Measurements from ENCODE around the gene SGCA.

SGCA gene

GRCh38 chr17:50146927-50147665, 18.7 kb upstream of the SGCA start:
- in situ Hi-C loops (cut with HindIII; ENCODE audit: low pct_ligation_motif_present, low pct_unique_long_range_greater_than_20kb, low sequenced_read_pairs), result no loop called here
- DNase-seq, result no peak

GRCh38 chr17:50147841-50148225, 18.0 kb upstream of the SGCA start:
- no peak for DNase-seq
- in situ Hi-C loops (cut with HindIII; ENCODE audit: low pct_ligation_motif_present, low pct_unique_long_range_greater_than_20kb, low sequenced_read_pairs), result no loop called here

- in situ Hi-C loops (cut with HindIII; ENCODE audit: low pct_ligation_motif_present, low pct_unique_long_range_greater_than_20kb, low sequenced_read_pairs), result no loop called here
- peak; percentile 55 for DNase-seq
These were observed 17.3 kb upstream of the SGCA start for GRCh38 chr17:50148226-50149090.

GRCh38 chr17:50149091-50149416, 16.8 kb upstream of the SGCA start:
- no peak for DNase-seq
- in situ Hi-C loops (cut with HindIII; ENCODE audit: low pct_ligation_motif_present, low pct_unique_long_range_greater_than_20kb, low sequenced_read_pairs), result no loop called here

- in situ Hi-C loops (cut with HindIII; ENCODE audit: low pct_ligation_motif_present, low pct_unique_long_range_greater_than_20kb, low sequenced_read_pairs), result no loop called here
- DNase-seq, result peak; percentile 69
These were observed 16.1 kb upstream of the SGCA start for GRCh38 chr17:50149417-50150353.

GRCh38 chr17:50150354-50151040, 15.3 kb upstream of the SGCA start, which contains the start of gene PPP1R9B:
PPP1R9B (minus strand) TSS chr17:50150677; CDS start chr17:50150513, 164 bp downstream.
- in situ Hi-C loops (cut with HindIII; ENCODE audit: low pct_ligation_motif_present, low pct_unique_long_range_greater_than_20kb, low sequenced_read_pairs), result no loop called here
- DNase-seq, result no peak

- in situ Hi-C loops (cut with HindIII; ENCODE audit: low pct_ligation_motif_present, low pct_unique_long_range_greater_than_20kb, low sequenced_read_pairs), result no loop called here
- peak; percentile 94 for DNase-seq
These were observed 14.5 kb upstream of the SGCA start for GRCh38 chr17:50151041-50151936.

GRCh38 chr17:50151937-50152547, 13.8 kb upstream of the SGCA start:
- in situ Hi-C loops (cut with HindIII; ENCODE audit: low pct_ligation_motif_present, low pct_unique_long_range_greater_than_20kb, low sequenced_read_pairs), result no loop called here
- peak; percentile 90 for DNase-seq

- in situ Hi-C loops (cut with HindIII; ENCODE audit: low pct_ligation_motif_present, low pct_unique_long_range_greater_than_20kb, low sequenced_read_pairs), result no loop called here
- no peak for DNase-seq
These were observed 13.1 kb upstream of the SGCA start for GRCh38 chr17:50152736-50153135.

- in situ Hi-C loops (cut with HindIII; ENCODE audit: low pct_ligation_motif_present, low pct_unique_long_range_greater_than_20kb, low sequenced_read_pairs), result no loop called here
These were observed 11.9 kb upstream of the SGCA start for GRCh38 chr17:50153650-50154575.

GRCh38 chr17:50154604-50155003, 11.2 kb upstream of the SGCA start:
- in situ Hi-C loops (cut with HindIII; ENCODE audit: low pct_ligation_motif_present, low pct_unique_long_range_greater_than_20kb, low sequenced_read_pairs), result no loop called here
- no peak for DNase-seq

More at GRCh38 chr17:50153650-50154575, 11.9 kb upstream of the SGCA start:
- no peak for DNase-seq

GRCh38 chr17:50155115-50155819, 10.5 kb upstream of the SGCA start:
- DNase-seq, result no peak
- in situ Hi-C loops (cut with HindIII; ENCODE audit: low pct_ligation_motif_present, low pct_unique_long_range_greater_than_20kb, low sequenced_read_pairs), result no loop called here

GRCh38 chr17:50157891-50158290, 7.9 kb upstream of the SGCA start:
- in situ Hi-C loops (cut with HindIII; ENCODE audit: low pct_ligation_motif_present, low pct_unique_long_range_greater_than_20kb, low sequenced_read_pairs), result no loop called here
- DNase-seq, result no peak

- in situ Hi-C loops (cut with HindIII; ENCODE audit: low pct_ligation_motif_present, low pct_unique_long_range_greater_than_20kb, low sequenced_read_pairs), result no loop called here
These were observed 4.5 kb upstream of the SGCA start for GRCh38 chr17:50161023-50161910.

GRCh38 chr17:50161911-50162288, 3.9 kb upstream of the SGCA start:
- DNase-seq, result no peak
- in situ Hi-C loops (cut with HindIII; ENCODE audit: low pct_ligation_motif_present, low pct_unique_long_range_greater_than_20kb, low sequenced_read_pairs), result no loop called here

More at GRCh38 chr17:50161023-50161910, 4.5 kb upstream of the SGCA start:
- peak; percentile 88 for DNase-seq
